Trophoblast cell (in vitro differentiated cells and primary cell): ENCODE measurements around the gene ATP9B.

Source experiments
- DNase-seq, 2 donors: peaks; one replicate each; pipeline ENCODE4 v3.0.0-alpha.2; 2016
- H2AFZ ChIP-seq: 2 replicates; pipeline ENCODE4 v1.6.1; 2013; ENCODE audit warnings: low read length, moderate library complexity, mild to moderate bottlenecking; ENCODE audit not compliant: insufficient read depth, poor library complexity
- H2AK5ac ChIP-seq: 2 replicates; pipeline ENCODE4 v1.6.1; 2013; ENCODE audit warnings: mild to moderate bottlenecking, low read length
- H2BK120ac ChIP-seq: 2 replicates; pipeline ENCODE4 v1.6.1; 2013; ENCODE audit warnings: low read length, mild to moderate bottlenecking, moderate library complexity; ENCODE audit not compliant: insufficient read depth, poor library complexity
- H2BK12ac ChIP-seq: 2 replicates; pipeline ENCODE4 v1.6.1; 2013; ENCODE audit warnings: mild to moderate bottlenecking, low read length, moderate library complexity
- H2BK5ac ChIP-seq: 2 replicates; pipeline ENCODE4 v1.6.1; 2013; ENCODE audit warnings: low read length, low read depth, moderate library complexity, mild to moderate bottlenecking; ENCODE audit not compliant: poor library complexity
- H3K14ac ChIP-seq: 2 replicates; pipeline ENCODE4 v1.6.1; 2013; ENCODE audit warnings: mild to moderate bottlenecking, low read length
- H3K18ac ChIP-seq: 2 replicates; pipeline ENCODE4 v1.6.1; 2013; ENCODE audit warnings: mild to moderate bottlenecking, low read length
- H3K23ac ChIP-seq: 2 replicates; pipeline ENCODE4 v1.6.1; 2013; ENCODE audit warnings: low read length
- H3K27ac ChIP-seq: 2 replicates; pipeline ENCODE4 v1.5.1; 2013; ENCODE audit warnings: low read depth, mild to moderate bottlenecking, inconsistent platforms, low read length, moderate library complexity
- H3K27me3 ChIP-seq: 2 replicates; pipeline ENCODE4 v1.6.1; 2013; ENCODE audit warnings: inconsistent platforms, mild to moderate bottlenecking, low read length, moderate library complexity; ENCODE audit not compliant: insufficient read depth
- H3K36me3 ChIP-seq, 2 experiments: 1 replicate in 1 of 2; 2 replicates in 1 of 2; pipeline ENCODE4 v1.6.1; 2013; ENCODE audit warnings: low read length in 2 of 2, mild to moderate bottlenecking in 2 of 2, moderate library complexity in 1 of 2; ENCODE audit not compliant: insufficient read depth in 2 of 2, control insufficient read depth in 1 of 2
- H3K4ac ChIP-seq: 2 replicates; pipeline ENCODE4 v1.6.1; 2013; ENCODE audit warnings: low read depth, mild to moderate bottlenecking, low read length, moderate library complexity
- H3K4me1 ChIP-seq, 2 experiments: 1 replicate in 1 of 2; 2 replicates in 1 of 2; pipeline ENCODE4 v1.6.1; 2013; ENCODE audit warnings: low read length in 2 of 2, mild to moderate bottlenecking in 2 of 2, moderate library complexity in 1 of 2; ENCODE audit not compliant: insufficient read depth in 2 of 2, control insufficient read depth in 1 of 2
- H3K4me2 ChIP-seq: 2 replicates; pipeline ENCODE4 v1.6.1; 2013; ENCODE audit warnings: inconsistent platforms, mild to moderate bottlenecking, low read length, moderate library complexity
- H3K4me3 ChIP-seq: 2 replicates; pipeline ENCODE4 v1.5.1; 2013; ENCODE audit warnings: mild to moderate bottlenecking, low read depth, low read length, inconsistent platforms
- H3K79me1 ChIP-seq: one replicate; pipeline ENCODE4 v1.6.1; 2013; ENCODE audit warnings: low read length
- H3K79me2 ChIP-seq: 2 replicates; pipeline ENCODE4 v1.6.1; 2013; ENCODE audit warnings: low read length, mild to moderate bottlenecking; ENCODE audit not compliant: control insufficient read depth, insufficient read depth, poor library complexity
- H3K9ac ChIP-seq: 2 replicates; pipeline ENCODE4 v1.6.1; 2013; ENCODE audit warnings: mild to moderate bottlenecking, low read length
- H3K9me3 ChIP-seq: 2 replicates; pipeline ENCODE4 v1.6.1; 2013; ENCODE audit warnings: low read depth, mild to moderate bottlenecking, control low read depth, inconsistent platforms, low read length; ENCODE audit not compliant: insufficient read depth
- H4K12ac ChIP-seq: 2 replicates; pipeline ENCODE4 v1.6.1; 2013; ENCODE audit warnings: low read depth, mild to moderate bottlenecking, low read length, moderate library complexity
- H4K8ac ChIP-seq: 2 replicates; pipeline ENCODE4 v1.6.1; 2013; ENCODE audit warnings: low read depth, mild to moderate bottlenecking, low read length, moderate library complexity
- H4K91ac ChIP-seq: one replicate; pipeline ENCODE4 v1.6.1; 2013; ENCODE audit warnings: low read depth, mild to moderate bottlenecking, low read length, moderate library complexity
- WGBS: extraction: QIAGEN DNeasy Blood & Tissue Kit; methylation state at CpG from one replicate; pipeline ENCODE4 v1.1.7; 2013; ENCODE audit warnings: missing lambda C conversion rate; ENCODE audit not compliant: insufficient read length, insufficient coverage; ENCODE audit errors: extremely low coverage; 5-methylcytosine and 5-hydroxymethylcytosine counted together

The ATP9B gene

GRCh38 chr18:79315596-79315995 is 246.4 kb downstream of the ATP9B start:
- Histone ChIP-seq H3K27me3 (no peaks in the 10 kb centered on the region), H3K18ac (no peak overlapping the region), H3K36me3 (peaks cover 3 to 5% of the 10 kb centered on the region in 2 experiments), H4K12ac (no peak overlapping the region), H3K4me2 (no peak overlapping the region), H4K8ac (no peak overlapping the region), H3K4ac (no peak overlapping the region), H3K23ac (no peak overlapping the region), H2BK12ac (no peak overlapping the region), H3K79me1 (no peaks in the 10 kb centered on the region), H3K9ac (no peak overlapping the region), H2BK120ac (no peak overlapping the region), H2AK5ac (no peak overlapping the region), H2BK5ac (no peak overlapping the region), H4K91ac (no peak overlapping the region), H3K27ac (no peak overlapping the region), H3K9me3 (peaks cover 8% of the 10 kb centered on the region), H3K79me2 (no peaks in the 10 kb centered on the region), H3K4me1 (no peaks in the 10 kb centered on the region), H3K4me3 (no peak overlapping the region), H2AFZ (no peak overlapping the region), H3K14ac (no peak overlapping the region)
- no peak for DNase-seq
- WGBS: no CpG with 5 or more reads among the region's 2 CpGs

DNA sequence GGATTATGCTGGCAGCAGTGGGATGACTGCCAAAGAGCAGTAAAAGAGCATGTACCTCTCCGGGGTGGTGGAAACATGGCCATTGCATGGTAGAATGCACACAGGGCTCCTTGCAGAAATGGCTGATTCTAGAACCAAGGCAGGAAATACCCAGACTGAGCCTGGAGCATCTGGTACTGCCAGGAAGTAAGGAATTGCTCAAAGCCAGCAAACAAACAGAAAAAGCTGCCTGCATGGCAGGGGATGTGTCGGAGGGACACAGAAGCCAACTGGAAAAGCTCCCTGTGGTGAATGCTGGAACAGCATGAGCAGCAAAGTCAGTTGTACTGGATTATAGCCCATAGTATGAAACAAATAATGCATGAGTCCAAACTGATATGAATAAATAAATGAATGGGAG is 248.5 kb downstream of the ATP9B start:
- Histone ChIP-seq H3K4me2 (no peak overlapping the region), H3K36me3 (no peaks in the 10 kb centered on the region), H4K8ac (no peak overlapping the region), H2AFZ (no peak overlapping the region), H3K9me3 (peaks cover 4% of the 10 kb centered on the region), H3K4me1 (no peaks in the 10 kb centered on the region), H3K27me3 (no peaks in the 10 kb centered on the region), H2AK5ac (no peak overlapping the region), H3K79me1 (no peaks in the 10 kb centered on the region), H3K27ac (no peak overlapping the region), H3K14ac (no peak overlapping the region), H2BK12ac (no peak overlapping the region), H2BK5ac (no peak overlapping the region), H2BK120ac (no peak overlapping the region), H3K4ac (no peak overlapping the region), H3K18ac (no peak overlapping the region), H3K9ac (no peak overlapping the region), H4K12ac (no peak overlapping the region), H3K23ac (no peak overlapping the region), H3K4me3 (no peak overlapping the region), H3K79me2 (no peaks in the 10 kb centered on the region), H4K91ac (no peak overlapping the region)
- DNase-seq: no peak
- WGBS: no CpG with 5 or more reads among the region's 2 CpGs

DNA sequence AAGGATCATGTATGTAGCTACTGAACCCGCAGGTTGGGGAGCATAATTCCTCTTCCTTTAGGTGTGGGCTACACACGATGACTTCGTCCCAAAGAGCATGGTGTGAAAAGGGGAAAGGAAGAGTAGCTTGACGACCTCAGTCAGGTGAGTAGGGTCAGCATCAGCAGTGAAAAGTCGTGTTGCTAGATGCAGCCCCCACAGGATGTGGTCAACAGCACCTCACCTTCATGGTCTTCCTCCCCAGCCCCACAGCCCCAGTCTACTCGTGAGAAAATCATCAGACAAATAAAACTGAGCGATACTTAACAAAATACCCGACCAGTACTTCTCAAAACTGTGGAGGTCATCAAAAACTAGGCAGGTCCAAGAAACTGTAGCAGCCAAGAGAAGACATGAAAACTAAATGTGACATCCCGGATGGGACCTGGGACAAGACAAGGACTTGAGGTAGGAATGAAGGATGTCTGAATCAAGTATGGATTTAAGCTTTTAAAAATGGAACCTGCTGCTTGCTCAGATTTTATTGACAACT is 249.0 kb downstream of the ATP9B start:
- no peak overlapping the region for H3K23ac ChIP-seq
- H2AK5ac ChIP-seq: no peak overlapping the region
- H3K36me3 ChIP-seq: no peaks in the 10 kb centered on the region
- no peaks in the 10 kb centered on the region for H3K4me1 ChIP-seq
- H3K4me3 ChIP-seq: no peak overlapping the region
- no peak overlapping the region for H2AFZ ChIP-seq
- no peak overlapping the region for H3K4ac ChIP-seq
- WGBS: no CpG with 5 or more reads among the region's 9 CpGs
- H2BK5ac ChIP-seq: no peak overlapping the region
- H4K91ac ChIP-seq: no peak overlapping the region
- no peak overlapping the region for H3K9ac ChIP-seq
- no peak for DNase-seq
- no peaks in the 10 kb centered on the region for H3K79me2 ChIP-seq
- no peak overlapping the region for H3K27ac ChIP-seq
- H3K9me3 ChIP-seq: peaks cover 4% of the 10 kb centered on the region
- no peak overlapping the region for H4K12ac ChIP-seq
- H3K27me3 ChIP-seq: no peaks in the 10 kb centered on the region
- no peak overlapping the region for H3K4me2 ChIP-seq
- no peak overlapping the region for H4K8ac ChIP-seq
- H3K79me1 ChIP-seq: no peaks in the 10 kb centered on the region
- H2BK12ac ChIP-seq: no peak overlapping the region
- H3K14ac ChIP-seq: no peak overlapping the region
- no peak overlapping the region for H3K18ac ChIP-seq
- no peak overlapping the region for H2BK120ac ChIP-seq

DNA sequence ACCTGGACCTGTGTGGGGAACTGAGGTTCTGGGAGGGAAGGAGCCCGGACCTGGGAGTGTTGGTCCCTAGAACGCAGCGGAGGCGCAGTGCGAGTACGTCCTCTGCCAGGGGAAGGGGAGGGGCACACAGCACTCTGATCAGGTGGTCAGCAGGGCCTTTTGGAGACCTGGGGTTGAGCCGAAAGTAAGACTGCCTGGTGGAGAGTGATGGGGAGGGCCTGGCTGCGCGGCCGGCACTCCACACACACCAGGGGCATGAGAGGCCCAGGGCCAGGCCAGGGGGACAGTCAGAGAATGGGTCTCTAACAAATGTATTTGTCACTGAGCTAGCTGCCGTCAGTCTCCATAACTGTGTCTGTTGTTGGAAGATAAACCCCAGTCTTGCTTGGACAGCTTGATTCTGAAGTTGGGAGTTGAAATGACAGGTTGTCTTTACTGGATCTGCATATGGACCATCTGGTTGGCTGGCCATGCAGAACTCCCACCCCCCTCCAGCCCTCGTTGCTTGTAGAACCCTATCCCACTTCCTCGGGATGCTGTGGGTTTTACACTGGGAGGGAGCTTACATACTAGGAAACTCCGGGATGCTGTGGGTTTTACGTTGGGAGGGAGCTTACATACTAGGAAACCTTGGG is 251.1 kb downstream of the ATP9B start:
- Histone ChIP-seq H3K18ac (no peak overlapping the region), H3K4me2 (no peak overlapping the region), H3K36me3 (no peaks in the 10 kb centered on the region), H3K4ac (no peak overlapping the region), H3K9me3 (peaks cover 4% of the 10 kb centered on the region), H3K27ac (no peak overlapping the region), H2AFZ (no peak overlapping the region), H3K14ac (no peak overlapping the region), H3K79me1 (no peaks in the 10 kb centered on the region), H3K27me3 (no peaks in the 10 kb centered on the region), H2BK12ac (no peak overlapping the region), H3K4me1 (no peaks in the 10 kb centered on the region), H2BK5ac (no peak overlapping the region), H4K8ac (no peak overlapping the region), H3K23ac (no peak overlapping the region), H2AK5ac (no peak overlapping the region), H4K91ac (no peak overlapping the region), H4K12ac (no peak overlapping the region), H3K9ac (no peak overlapping the region), H3K4me3 (no peak overlapping the region), H3K79me2 (no peaks in the 10 kb centered on the region), H2BK120ac (no peak overlapping the region)
- WGBS: no CpG with 5 or more reads among the region's 15 CpGs
- no peak for DNase-seq
